ENCODE data around the gene ANO10.
"Not testable (repeated sequence)": the region's sequence is repeated elsewhere in the genome, so short reads cannot be mapped to it uniquely, and the experiment has no call there.

ANO10 gene

GRCh38 chr3:43388175-43388574 lies 233.6 kb downstream of the ANO10 start:
- H3K4me3 ChIP-seq (ENCODE audit: low read depth, low read length): no peak overlapping the region

- H3K4me3 ChIP-seq (ENCODE audit: low read depth, low read length): no peak overlapping the region
These were observed 242.5 kb downstream of the ANO10 start for GRCh38 chr3:43379343-43379742.

- H3K4me3 ChIP-seq (ENCODE audit: low read depth, low read length): no peak overlapping the region
These were observed 243.5 kb downstream of the ANO10 start for GRCh38 chr3:43378066-43378935.

- H3K4me3 ChIP-seq (ENCODE audit: low read depth, low read length): no peak overlapping the region
These were observed 248.3 kb downstream of the ANO10 start for GRCh38 chr3:43373560-43373928.

- no peak overlapping the region for H3K4me3 ChIP-seq (ENCODE audit: low read depth, low read length)
These were observed 248.8 kb downstream of the ANO10 start for GRCh38 chr3:43372809-43373559.

GRCh38 chr3:43372007-43372740 lies 249.6 kb downstream of the ANO10 start:
- no peak overlapping the region for H3K4me3 ChIP-seq (ENCODE audit: low read depth, low read length)

- H3K4me3 ChIP-seq (ENCODE audit: low read depth, low read length): no peak overlapping the region
These were observed 250.3 kb downstream of the ANO10 start for GRCh38 chr3:43371494-43371893.

- H3K4me3 ChIP-seq (ENCODE audit: low read depth, low read length): no peak overlapping the region
These were observed 251.4 kb downstream of the ANO10 start for GRCh38 chr3:43370293-43370980.

- no peak overlapping the region for H3K4me3 ChIP-seq (ENCODE audit: low read depth, low read length)
These were observed 252.2 kb downstream of the ANO10 start for GRCh38 chr3:43369404-43370292.

- H3K4me3 ChIP-seq (ENCODE audit: low read depth, low read length): no peak overlapping the region
These were observed 254.9 kb downstream of the ANO10 start for GRCh38 chr3:43366885-43367284.

- H3K4me3 ChIP-seq (ENCODE audit: low read depth, low read length): no peak overlapping the region
These were observed 255.3 kb downstream of the ANO10 start for GRCh38 chr3:43366481-43366880.

- H3K4me3 ChIP-seq (ENCODE audit: low read depth, low read length): no peak overlapping the region
These were observed 256.1 kb downstream of the ANO10 start for GRCh38 chr3:43365601-43366305.

- no peak overlapping the region for H3K4me3 ChIP-seq (ENCODE audit: low read depth, low read length)
These were observed 256.9 kb downstream of the ANO10 start for GRCh38 chr3:43364926-43365325.

- no peak overlapping the region for H3K4me3 ChIP-seq (ENCODE audit: low read depth, low read length)
These were observed 257.3 kb downstream of the ANO10 start for GRCh38 chr3:43364494-43364893.

- H3K4me3 ChIP-seq (ENCODE audit: low read depth, low read length): no peak overlapping the region
These were observed 258.1 kb downstream of the ANO10 start for GRCh38 chr3:43363621-43364266.

- no peak overlapping the region for H3K4me3 ChIP-seq (ENCODE audit: low read depth, low read length)
These were observed 258.9 kb downstream of the ANO10 start for GRCh38 chr3:43362961-43363360.

- H3K4me3 ChIP-seq (ENCODE audit: low read depth, low read length): no peak overlapping the region
These were observed 259.6 kb downstream of the ANO10 start for GRCh38 chr3:43362183-43362582.

GRCh38 chr3:43361077-43361476 lies 260.7 kb downstream of the ANO10 start:
- H3K4me3 ChIP-seq (ENCODE audit: low read depth, low read length): no peak overlapping the region

GRCh38 chr3:43356033-43356432 lies 265.8 kb downstream of the ANO10 start:
- H3K4me3 ChIP-seq (ENCODE audit: low read depth, low read length): not testable (repeated sequence)

Data from iPS-11a (cell line).